GM19395 (cell line): ENCODE results near the gene HNRNPA1L2.
"Not testable (repeated sequence)": the region's sequence is repeated elsewhere in the genome, so short reads cannot be mapped to it uniquely, and the experiment has no call there.

Source experiments
- ATAC-seq: cut with Tn5 transposase; IDR thresholded peaks from one replicate; pipeline ENCODE4 v1.9.1; 2021; ENCODE audit warnings: mild to moderate bottlenecking, moderate library complexity; ENCODE audit not compliant: unreplicated experiment

HNRNPA1L2 gene

DNA sequence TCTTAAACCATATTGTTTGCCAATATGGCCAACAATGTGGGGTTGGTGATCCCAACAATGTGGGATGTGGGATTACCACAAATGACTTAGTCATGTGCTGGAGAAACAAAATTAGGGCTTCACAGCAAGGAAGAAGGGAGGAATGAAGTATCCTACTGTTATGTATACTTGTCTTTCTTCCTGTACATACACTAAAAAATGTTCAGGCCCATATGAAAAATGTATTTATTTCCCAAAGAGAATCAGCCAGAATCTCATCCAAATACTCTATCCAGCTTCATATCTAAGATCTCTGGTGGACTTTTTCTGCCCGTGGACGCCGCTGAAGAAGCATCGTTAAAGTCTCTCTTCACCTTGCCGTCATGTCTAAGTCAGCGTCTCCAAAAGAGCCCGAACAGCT is at the start of gene HNRNPA1L2:
TSS of gene HNRNPA1L2 (plus strand) at position 301 of the 400 bp plus-strand sequence. CDS start at position 363, 62 bp downstream.
- ATAC-seq = no peak

DNA sequence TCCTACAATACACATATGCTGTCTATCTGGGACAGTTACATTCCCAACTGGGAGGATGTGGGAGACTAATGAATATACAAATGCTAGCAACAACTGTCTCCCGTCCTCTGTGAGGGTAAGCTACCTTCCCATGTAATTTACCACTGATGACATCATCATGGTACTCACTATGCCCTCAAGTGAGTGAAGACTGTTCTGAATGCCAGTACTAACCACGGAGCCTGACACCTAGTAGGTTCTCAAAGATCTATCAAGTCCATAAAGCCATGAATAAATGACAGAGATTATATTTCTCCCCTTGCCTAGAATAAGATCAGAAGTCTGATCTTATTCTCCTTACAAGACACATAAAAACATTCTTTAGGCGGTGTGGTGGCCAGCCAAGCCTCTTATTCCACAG is 49.1 kb upstream of the HNRNPA1L2 start:
- ATAC-seq = not testable (repeated sequence)

DNA sequence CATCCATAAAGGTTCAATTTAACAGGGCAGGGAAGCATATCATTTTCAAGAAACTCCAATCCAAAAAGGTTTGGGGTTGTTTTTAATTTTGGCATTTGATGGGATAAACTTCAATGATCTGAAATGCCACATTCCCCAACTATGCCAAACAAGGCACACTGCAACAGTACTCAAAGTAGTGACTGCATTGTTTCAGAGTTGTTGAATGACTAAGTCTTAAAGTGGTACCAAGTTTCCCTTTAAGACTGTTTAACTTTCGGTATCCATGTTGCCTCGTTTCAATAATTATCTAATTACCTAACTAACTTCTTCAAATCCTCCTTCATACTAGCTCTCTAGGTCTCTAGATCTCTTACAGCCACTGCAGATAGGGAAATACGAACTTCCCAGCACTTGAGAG is 48.4 kb upstream of the HNRNPA1L2 start:
- ATAC-seq = peak; percentile 54

DNA sequence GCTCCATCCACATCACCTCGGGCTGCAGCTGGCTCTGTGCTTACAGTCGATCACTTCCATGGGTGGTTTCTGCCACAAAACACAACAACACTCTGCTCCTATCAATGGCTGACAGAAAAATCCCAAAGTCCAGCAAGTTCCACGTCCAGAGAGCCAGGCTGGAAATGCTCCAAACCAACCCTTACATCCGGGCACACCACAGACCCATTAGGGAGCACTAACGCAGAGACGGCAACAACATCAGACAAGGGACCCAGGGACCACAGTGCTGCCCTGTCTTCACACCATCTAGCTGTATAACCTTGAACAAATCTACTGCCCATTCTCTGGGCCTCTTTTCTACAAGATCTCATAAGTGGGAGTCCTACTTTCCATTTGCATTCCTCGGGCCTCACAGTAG is 47.9 kb upstream of the HNRNPA1L2 start:
- not testable (repeated sequence) for ATAC-seq

DNA sequence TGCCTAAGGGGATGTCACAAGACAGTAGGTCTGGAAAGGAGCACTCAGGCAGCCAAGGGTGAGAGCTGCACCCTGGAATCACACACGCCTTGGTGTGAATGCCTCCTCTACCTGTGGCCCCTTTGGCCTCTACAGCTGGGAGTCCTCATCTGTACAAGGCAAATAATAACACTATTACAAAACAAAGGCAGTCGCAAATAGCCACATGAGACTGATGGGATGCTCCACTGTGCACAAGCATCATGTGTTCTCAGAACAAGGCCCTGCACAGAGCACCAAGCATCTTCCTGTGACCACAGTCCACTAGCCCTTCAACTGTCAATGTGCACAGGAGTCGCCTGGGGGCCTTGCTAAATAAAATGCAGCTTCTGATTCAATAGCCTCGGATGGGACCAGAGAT is 44.6 kb upstream of the HNRNPA1L2 start:
- ATAC-seq = no peak

DNA sequence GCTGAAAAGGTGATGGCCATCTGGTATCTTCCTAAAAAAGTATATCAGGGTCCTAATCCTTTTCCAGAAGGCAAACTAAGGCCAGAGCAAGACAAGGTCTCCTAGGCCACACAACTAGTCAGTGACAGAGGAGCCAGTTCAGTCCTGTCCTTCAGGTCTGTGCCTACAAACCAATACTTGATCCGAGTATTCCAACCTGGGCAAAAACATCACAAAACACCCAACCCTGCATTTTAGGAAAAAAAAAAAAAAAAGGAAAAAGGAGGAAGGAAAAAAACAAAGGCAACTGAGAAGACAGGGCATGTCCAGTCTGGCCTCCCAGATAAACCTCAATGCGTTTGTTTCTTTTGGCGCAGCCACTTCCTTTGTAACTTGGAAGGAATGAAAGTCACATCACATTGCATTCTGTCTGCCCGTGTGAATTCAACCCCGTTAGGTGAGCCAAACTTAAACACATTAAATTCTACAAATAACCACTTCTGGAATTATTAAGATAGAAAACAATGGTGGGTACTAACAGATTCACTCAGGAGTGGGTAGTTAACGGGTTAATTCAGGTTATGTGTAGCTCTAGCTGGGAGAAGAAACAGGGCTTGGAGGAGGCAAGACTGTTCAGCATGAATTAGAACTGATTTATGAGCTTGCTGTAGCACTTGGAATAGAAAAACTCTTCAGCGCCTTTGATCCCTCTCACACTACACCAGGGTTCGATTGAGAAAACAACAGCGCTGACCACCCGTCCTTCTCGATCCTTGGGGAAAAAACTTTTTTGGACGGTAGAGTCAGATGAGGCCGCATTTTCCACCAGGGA is 43.0 kb upstream of the HNRNPA1L2 start:
- ATAC-seq = peak; percentile 19

DNA sequence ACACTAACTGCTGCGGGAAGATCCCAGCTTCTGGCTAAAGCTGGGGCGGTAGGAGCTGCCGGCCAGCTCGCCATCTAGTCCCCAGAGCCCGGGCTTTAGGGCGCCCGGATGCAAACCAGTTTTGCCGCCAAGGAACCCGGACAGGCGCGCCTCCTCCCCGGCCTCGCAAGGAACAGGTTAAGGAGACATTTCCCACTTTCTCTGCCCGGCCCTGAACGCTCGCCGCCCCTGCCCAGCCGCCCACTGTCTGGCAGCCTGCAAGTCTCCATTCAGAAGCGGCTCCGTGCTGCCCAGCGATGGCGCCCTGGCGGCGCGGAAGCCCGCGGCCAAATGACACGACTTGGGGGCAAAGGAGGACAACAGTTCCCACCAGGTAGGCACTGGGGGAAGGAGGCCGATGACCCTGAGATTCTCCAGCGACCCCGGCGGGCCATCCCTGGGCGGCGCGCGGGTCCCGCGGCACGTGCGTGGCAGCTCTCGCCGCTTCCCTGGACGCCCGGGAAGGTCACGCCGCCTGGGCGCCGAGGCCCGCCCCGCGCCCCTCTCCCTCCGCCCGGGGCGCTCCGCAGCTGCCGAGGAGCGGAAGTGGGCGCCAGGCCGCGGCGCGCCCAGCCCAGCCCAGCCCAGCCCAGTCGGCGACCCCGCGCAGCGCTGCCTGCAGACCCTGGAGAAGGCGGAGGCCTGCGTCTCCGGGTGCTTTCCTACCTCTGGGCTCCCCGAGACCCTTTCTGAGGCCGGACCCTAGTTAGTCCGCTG is 42.2 kb upstream of the HNRNPA1L2 start:
- ATAC-seq = peak; percentile 72

DNA sequence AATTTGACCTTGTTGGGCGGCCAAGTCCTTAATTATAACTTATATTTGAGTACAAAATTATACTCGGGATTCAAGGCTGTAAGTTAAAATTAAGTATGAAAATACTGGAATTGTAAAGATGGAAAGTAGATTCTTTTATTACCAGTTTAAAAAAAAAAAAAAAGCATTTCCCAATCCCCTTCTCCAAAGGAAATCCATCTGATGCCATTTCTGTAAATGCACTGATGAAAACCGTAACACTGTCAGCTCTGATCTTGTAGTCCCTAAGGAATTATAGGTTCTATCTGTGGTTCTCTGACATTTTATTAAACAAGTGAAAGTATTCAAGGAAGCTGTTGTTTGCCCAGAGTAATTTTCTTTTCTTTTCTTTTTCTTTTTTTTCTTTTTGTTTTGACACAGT is 41.6 kb upstream of the HNRNPA1L2 start:
- no peak for ATAC-seq

DNA sequence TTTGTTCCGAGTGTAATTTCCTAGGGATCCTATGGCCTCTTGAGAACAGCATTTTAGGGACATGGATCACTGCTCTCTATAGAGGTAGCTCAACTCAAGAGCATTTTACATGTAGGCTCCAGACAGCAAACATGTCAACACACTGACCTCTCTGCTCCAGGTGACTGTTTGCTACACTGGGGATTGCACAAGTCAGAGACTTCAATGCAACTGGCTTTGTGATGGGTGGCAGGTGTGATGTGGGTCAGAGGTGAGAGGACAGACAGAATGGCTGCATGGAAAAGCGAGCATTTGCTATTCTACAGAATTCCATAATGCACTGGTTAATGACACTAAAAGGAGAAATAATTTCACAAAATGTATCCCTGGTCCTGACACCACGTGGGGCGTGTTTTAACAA is 38.9 kb upstream of the HNRNPA1L2 start:
- ATAC-seq = not testable (repeated sequence)

DNA sequence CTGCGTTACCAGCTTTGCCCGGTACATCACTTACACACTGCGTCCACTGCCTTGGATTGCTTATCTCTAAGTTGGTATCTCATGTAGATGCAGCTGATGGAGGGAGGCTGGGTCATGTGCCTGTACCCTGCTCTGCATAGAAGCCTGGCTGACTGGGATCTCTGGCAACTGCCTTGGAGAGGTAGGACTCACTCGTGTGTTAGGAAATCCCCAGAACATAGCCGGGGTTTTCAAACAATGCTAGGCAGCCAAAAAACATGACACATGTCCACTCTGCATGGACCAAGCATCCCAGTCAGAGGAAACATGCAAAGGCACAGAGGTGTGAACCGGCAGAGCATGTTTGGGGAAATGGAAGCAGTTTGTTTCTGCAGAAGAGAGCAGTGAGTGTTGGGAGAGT is 36.1 kb upstream of the HNRNPA1L2 start:
- ATAC-seq = not testable (repeated sequence)

DNA sequence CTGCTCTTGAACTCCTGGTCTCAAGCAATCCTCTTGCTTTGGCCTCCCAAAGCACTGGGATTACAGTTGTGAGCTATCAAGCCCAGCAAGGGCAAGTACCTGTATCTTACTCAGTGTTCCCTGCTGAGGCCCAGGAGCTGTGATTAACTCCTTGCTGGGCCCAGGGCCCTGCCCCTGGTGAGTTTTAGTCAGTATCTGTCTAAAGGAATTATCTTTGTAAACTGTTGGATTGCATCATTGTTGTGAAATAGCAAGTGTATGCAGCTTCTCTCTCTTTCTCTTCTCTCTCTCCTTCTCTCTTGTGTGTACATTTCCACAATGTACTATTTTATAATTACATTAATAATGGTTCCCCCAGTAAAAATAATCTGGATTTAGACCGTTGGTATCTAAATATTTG is 35.4 kb upstream of the HNRNPA1L2 start:
- ATAC-seq = not testable (repeated sequence)

DNA sequence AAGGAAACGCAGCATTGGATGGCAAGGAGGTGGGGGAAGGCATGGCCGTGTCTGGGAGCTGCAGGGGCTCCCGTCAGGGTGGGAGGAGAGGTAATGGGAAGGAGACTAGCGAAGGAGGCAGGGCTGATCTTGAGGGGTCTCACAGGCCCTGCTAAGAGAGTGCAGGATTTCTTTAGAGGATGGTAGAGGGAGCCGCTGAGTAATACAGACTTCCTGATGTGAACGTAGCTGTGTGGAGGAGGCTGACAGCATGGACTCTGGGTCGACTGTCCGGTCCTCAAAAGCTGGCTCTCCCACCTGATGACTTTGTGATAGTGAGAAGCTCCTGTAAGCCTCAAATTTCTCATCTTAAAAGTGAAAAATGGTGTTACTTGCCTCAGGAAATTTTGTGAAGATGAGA is 34.0 kb upstream of the HNRNPA1L2 start:
- not testable (repeated sequence) for ATAC-seq

DNA sequence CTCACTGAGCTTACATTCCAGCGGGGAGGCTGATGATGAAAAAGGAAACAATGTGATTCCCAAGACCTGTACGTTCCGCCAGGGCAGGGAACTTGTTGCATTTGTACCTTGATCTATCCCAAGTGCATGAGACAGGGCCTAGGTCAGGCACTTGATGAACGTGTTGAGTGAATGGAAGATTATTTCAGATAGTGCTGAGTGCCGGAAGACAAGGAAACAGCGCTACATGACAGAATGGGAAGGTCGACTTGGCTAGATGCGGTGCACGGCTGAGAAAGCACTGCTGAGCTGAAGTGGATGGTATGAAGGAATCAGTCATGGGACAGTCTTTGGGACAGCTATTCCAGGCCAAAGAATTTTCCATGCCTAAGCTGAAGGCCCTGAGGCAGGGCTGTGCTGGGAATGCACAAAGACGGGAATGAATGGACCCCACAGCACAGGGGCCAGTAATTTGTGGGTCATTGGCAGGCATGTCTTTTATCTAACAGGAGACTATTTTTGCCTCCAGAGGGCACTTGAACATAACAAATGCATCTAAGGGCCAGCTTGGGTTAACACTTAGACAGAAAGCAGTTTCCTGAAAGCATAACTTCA is 33.1 kb upstream of the HNRNPA1L2 start:
- ATAC-seq = peak; percentile 72

DNA sequence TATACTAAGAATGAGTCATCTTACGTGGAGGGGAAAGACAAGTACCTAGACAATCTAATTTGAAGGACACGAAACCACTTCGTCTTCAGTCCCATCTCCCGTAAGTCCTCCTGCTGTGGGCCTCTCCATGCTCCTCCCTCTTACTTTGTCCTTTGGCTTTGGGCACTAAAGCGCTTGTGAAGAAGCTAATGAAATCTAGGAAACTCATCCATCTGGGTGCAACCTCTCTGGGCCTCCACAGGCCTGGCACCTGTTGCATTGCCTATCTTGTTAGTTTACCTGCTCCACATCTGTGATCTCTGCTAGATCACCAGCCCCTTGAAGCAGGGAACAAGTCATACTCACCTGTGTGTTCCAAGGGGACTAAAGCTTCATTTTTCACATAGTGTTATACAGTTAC is 32.1 kb upstream of the HNRNPA1L2 start:
- ATAC-seq = not testable (repeated sequence)

DNA sequence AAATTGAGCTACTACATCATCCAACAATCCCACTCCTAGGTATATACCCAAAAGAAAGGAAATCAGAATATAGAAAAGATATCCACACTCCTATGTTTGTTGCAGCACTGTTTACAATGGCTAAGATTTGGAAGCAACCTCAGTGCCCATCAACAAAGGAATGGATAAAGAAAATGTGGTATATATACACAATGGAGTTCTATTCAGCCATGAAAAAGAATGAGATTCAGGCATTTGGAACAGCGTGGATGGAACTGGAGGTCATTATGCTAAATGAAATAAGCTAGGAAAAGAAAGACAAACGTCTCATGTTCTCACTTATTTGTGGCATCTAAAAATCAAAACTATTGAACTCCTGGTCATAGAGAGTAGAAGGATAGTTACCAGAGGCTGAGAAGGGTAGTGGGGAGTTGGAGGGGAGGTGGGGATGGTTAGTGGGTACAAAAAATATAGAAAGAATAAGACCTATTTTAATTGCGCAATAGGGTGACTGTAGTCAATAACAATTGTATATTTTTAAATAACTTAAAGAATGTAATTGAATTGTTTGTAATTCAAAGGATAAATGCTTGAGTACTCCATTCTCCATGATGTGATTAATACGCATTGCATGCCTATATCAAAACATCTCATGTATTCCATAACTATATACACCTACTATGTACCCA is 27.0 kb upstream of the HNRNPA1L2 start:
- ATAC-seq = no peak

DNA sequence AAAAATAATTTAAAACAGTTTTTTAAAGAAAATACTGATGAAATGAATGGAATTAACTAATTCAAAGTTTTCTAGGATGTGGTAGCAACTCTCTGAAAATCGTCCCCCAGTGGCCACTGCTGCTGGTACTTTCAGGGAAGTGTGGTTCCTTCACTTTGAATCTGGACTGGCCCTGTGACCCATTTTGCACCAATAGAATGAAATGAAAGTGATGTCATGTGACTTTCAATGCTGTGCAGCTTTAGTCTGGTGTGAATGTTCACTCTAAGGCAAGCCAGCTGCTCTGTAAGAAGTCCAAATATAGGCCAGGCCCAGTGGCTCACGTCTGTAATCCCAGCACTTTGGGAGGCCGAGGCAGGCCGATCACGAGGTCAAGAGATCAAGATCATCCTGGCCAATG is 26.4 kb upstream of the HNRNPA1L2 start:
- ATAC-seq = no peak

DNA sequence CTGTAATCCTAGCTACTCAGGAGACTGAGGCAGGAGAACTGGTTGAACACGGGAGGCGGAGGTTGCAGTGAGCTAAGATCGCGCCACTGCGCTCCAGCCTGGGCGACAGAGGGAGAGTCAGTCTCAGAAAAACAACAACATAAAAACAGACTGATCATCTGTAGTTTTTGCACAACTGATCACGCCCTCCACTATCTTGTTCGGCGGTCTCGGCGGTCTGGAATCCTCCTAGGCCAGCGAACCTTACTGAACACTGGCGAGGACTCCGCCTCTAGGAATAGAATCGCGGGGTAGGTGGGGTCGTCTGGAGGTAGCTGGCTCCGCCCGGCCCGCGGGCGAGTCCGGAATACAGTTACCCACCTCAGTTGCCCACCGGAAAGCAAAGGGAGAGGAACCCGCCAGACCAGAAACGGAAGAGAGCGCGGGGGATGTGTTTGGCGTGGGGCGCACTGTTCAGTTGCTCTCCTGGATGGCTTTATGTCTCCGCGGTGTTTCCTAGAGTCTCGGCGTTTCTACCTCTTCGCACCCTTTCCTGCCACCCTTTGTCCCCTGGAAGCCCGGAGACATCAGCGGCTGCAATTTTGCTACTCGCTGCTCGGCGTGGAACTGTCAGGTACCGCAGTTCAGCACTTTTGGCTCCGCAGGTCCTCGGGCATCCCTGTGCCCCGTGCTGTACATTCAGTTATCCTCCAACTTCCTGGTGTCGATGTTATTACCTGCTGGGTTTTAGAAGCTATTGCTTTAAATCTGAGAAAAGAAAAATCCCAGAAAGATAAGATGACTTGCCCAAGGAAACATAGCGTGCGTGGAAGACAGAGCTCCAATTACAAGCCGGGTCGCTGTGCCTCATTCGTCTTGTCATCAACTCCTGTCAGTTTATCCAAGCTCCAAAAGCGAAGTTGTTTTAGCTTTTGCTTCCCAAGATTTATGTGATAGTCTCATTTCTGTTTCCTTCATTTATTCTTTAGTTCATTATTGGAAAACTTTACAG is 24.9 kb upstream of the HNRNPA1L2 start:
- ATAC-seq = peak; percentile 96

DNA sequence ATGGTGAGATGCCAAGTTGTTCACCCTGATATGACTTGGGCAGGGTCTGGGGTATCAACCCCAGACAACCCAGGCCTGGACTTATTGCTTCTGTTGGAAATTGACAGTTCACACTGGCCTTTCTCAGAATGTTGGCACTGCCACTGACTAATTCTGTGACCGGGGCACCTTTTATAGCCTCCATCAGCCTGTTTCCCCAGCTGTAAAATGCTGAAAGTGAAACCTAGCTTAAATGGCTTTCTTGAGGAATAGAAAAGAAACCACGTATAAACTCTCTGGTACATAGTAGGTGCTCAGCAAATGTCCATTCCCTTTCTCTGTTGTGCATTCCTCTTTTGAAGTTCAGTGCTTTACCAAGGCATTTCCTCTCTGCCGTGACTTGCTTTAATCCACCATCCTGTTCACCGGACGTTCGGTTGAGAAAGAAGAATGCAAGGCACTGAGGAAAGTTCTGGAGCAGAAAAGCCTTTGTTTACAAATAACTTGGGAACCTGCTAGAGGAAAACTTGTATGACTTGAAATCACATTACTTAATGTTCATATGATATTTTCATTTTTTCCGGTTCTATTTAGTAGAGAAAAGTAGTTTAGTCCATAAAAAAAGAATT is 11.0 kb upstream of the HNRNPA1L2 start:
- ATAC-seq = peak; percentile 54

DNA sequence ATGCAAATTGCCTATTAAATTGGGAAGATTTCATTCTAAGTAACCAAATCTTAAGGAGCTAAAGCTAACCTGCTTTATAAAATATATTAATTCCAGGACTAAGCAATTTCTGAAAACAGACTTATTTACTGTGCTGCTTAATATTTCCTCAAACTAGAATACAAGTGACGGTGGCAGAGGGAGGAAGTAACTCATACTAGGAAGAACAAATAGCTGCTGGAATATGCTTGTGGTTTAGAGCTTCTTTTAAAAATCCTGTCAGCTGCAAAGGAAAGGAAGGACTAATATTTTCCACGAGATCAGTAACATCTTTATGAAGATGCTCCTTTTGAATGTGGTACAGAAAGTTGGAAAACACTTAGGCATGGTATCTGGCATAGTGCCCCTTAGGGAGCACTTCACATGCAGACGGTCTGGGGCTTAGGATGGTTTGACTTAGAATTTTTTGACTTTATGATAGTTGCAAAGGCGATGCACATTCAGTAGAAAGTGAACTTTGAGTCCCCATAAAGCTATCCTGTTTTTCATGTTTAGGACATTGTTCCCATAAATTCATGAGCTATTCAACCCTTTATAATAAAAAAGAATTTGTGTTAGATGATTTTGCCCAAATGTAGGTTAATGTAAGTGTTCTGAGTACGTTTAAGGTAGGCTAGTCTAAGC is 3.4 kb upstream of the HNRNPA1L2 start:
- no peak for ATAC-seq
